Right lobe of liver (tissue), 6 donors: Measurements from ENCODE around the gene OBSCN. TPM values are rescaled to one million over a fixed set of nuclear protein-coding genes. Genes with fewer than 3 reads are reported as not detected.

Experiments
- ATAC-seq, 4 donors: fragments of 200-7000 bp; cut with Tn5 transposase; one replicate each; pipeline ENCODE4 v1.9.1; 2020; ENCODE audit warnings: mild to moderate bottlenecking in 4 of 4, moderate library complexity in 4 of 4
- DNase-seq, 3 donors: peaks; one replicate each; pipeline ENCODE4 v3.0.0-alpha.2; 2020
- H3K27ac ChIP-seq, 3 donors: fragments of 200-600 bp; one replicate each; pipeline ENCODE4 v1.8.0; 2022
- H3K27me3 ChIP-seq, 2 donors: fragments of 200-600 bp; one replicate each; pipeline ENCODE4 v1.8.0; 2022
- H3K36me3 ChIP-seq, 4 donors: fragments of 200-600 bp; sonication (generic) in 1 of 4; one replicate each; pipeline versions ENCODE4 v1.5.1 to v1.8.0; 2017 to 2022; ENCODE audit warnings: control low read depth in 1 of 4
- H3K4me1 ChIP-seq, 4 donors: fragments of 200-600 bp; sonication (generic) in 1 of 4; one replicate each; pipeline versions ENCODE4 v1.5.1 to v1.8.0; 2017 to 2022; ENCODE audit warnings: control low read depth in 1 of 4
- H3K4me3 ChIP-seq, 3 donors: fragments of 200-600 bp; one replicate each; pipeline ENCODE4 v1.8.0; 2022
- H3K9me3 ChIP-seq, 4 donors: fragments of 200-600 bp; sonication (generic) in 1 of 4; one replicate each; pipeline versions ENCODE4 v1.5.1 to v1.8.0; 2017 to 2022; ENCODE audit warnings: control low read depth in 1 of 4
- CTCF ChIP-seq, 4 donors: fragments of 200-600 bp in 3 of 4; fragments of 450-650 bp in 1 of 4; IDR thresholded peaks; one replicate each; pipeline versions ENCODE4 v1.5.1 to v1.8.0; 2016 to 2022; ENCODE audit warnings: antibody characterized with exemption in 4 of 4, mild to moderate bottlenecking in 2 of 4
- POLR2A ChIP-seq: fragments of 450-650 bp; IDR thresholded peaks from one replicate; pipeline ENCODE4 v1.6.1; 2017; ENCODE audit warnings: antibody characterized with exemption, mild to moderate bottlenecking
- WGBS: methylation state at CpG from one replicate; pipeline ENCODE4 v1.1.6; 2018; ENCODE audit warnings: low coverage, low lambda C conversion rate; ENCODE audit not compliant: insufficient coverage; ENCODE audit errors: missing lambda C conversion rate; 5-methylcytosine and 5-hydroxymethylcytosine counted together
- intact Hi-C, 2 donors: fragments of 100-400 bp; cut with DNase I; formaldehyde crosslinking; loops; one replicate each; pipeline versions ENCODE4 v1.11.2 to v1.14.1; 2022
- total RNA-seq, 6 experiments: library from RNA; depleted of rRNA in 2 of 6; stranded (reverse); fragments of >200 nt in 2 of 6; fragmentation: NEBNext Ultra II Directional in 3 of 6; extraction: Animal tissue kit (Norgen Biotek cat#: 25700) in 3 of 6; gene quantifications; one replicate each; pipeline versions ENCODE4 v1.1.0 to v1.2.4, GENCODE V29; 2016 to 2023
- donor health status: DM: no; HTN: yes; CAD: no.
- donor health status: DM: no; HTN: no; CAD: no.
- donor health status: DM: no; HTN: no; CAD: no.
- donor health status: DM: no; HTN: yes; CAD: no.
- donor health status: DM: no; HTN: yes; CAD: no.

The OBSCN gene
- total RNA-seq, 6 experiments from 2014 or later = 0.43 to 3.5 (median 2.0) TPM

DNA sequence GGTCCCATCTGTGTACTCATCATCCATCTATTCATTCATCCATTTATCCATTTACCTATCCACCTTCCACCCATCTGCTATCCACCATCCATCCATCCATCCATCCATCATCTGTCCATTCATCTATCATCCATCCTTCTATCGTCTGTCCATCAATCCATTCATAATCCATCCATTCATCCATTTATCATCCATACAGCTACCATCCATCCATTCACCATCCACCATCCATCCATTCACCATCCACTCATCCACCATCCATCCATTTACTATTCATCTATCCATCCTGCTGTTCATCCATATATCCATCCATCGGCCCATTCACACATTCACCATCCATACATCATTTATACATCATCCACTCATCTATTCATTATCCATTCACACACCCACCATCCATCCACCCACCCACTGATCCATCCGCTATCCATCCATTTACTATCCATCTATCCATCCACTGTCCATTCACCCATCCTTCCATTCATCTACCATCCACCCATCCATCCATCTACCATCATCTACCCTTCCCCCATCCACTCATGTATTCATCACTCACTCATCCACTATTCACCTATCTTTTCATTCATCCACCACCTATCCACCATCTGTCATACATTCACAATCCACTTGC, 102.4 kb downstream of the OBSCN start:
- no peak overlapping the region for H3K4me3 ChIP-seq
- TF ChIP-seq CTCF (IDR thresholded peaks at IDR 0.05) = no peak
- no peak for TF ChIP-seq POLR2A
- no peaks in the 10 kb centered on the region for H3K4me1 ChIP-seq
- no peak for DNase-seq
- WGBS = 79% methylated on average over 3 of the region's 3 CpGs
- ATAC-seq = no peak
- H3K36me3 ChIP-seq = no peaks in the 10 kb centered on the region
- no peaks in the 10 kb centered on the region for H3K9me3 ChIP-seq
- H3K27me3 ChIP-seq = no peaks in the 10 kb centered on the region
- intact Hi-C loops = no loop called here
- H3K27ac ChIP-seq = no peak overlapping the region

GRCh38 chr1:228311091-228311490, 103.2 kb downstream of the OBSCN start:
- no peaks in the 10 kb centered on the region for H3K27me3 ChIP-seq
- no peak overlapping the region for H3K4me3 ChIP-seq
- no peaks in the 10 kb centered on the region for H3K4me1 ChIP-seq
- no peaks in the 10 kb centered on the region for H3K36me3 ChIP-seq
- no peak for ATAC-seq
- no peak for TF ChIP-seq CTCF (IDR thresholded peaks at IDR 0.05)
- no peak for TF ChIP-seq POLR2A
- H3K9me3 ChIP-seq = no peaks in the 10 kb centered on the region
- no peak for DNase-seq
- H3K27ac ChIP-seq = no peak overlapping the region
- 94% methylated on average over 3 of the region's 3 CpGs for WGBS
- intact Hi-C loops = no loop called here

DNA sequence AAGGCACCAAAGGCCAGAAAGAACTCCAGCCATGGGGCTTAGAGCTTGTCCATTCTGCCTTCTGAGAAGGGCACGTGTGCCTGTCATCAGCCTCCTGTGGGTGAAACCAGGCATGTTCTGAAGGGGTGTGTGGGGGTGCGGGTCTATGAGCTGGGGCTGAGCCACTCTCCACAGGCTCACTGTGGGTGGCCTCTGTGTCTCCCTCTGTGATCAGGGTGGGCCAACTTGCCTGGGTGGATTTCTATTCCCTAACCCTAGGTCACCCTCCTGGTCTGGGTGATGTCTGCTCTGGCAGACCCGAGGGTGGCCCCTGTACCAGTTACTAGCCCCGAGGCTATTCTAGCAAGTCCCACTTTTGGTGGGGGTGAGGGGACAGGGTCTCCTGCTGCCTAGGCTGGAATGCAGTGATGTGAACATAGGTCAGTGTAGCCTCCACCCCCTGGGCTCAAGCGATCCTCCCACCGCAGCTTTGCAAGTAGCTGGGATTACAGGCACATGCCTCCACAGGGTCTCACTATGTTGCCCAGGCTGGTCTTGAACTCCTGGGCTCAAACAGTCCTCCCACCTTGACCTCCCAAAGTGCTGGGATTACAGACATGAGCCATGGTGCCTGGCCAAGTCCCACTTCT, 104.4 kb downstream of the OBSCN start:
- TF ChIP-seq CTCF (IDR thresholded peaks at IDR 0.05) = no peak
- no peak for TF ChIP-seq POLR2A

DNA sequence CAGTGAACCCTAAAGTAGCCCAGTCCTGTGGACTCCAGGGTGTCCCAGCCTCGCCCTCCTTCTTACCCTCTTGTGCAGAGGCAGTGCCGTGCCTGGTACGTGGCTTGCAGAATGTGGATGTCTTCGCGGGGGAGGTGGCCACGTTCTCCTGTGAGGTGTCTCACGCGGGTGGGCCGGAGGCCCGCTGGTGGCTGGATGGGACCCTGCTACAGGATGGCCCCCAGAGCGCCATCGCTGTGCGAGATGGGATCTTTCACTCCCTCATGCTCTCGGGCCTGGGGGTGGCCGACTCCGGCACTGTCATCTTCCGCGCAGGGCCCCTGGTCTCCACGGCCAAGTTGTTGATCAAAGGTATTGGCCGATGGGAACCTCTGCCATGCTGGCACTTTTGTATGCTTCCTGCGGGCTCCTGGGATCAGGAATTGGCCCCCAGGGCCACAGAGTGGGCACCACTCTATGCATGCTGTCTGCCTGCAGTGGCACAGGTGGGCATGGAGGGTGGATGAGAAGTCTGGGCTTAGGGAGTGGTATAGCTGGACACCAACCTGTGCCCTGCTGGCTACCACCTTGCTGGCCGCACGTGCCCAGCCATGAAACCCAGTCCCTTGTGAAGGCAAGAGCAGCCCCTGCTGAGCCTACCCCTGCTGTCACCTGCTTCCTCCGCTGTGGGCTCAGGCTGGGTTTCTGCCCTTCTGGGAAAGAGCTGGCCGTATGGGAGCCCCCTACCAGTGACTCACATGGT, 105.9 kb downstream of the OBSCN start:
- no peak overlapping the region for H3K27ac ChIP-seq
- WGBS = 86% methylated on average over 3 of the region's 25 CpGs
- intact Hi-C loops = no loop called here
- H3K4me3 ChIP-seq = no peak overlapping the region
- DNase-seq = peak in 2 of 3 donors; percentile 36 to 40
- ATAC-seq = no peak
- no peaks in the 10 kb centered on the region for H3K4me1 ChIP-seq
- no peaks in the 10 kb centered on the region for H3K36me3 ChIP-seq
- H3K9me3 ChIP-seq = no peaks in the 10 kb centered on the region
- TF ChIP-seq CTCF (IDR thresholded peaks at IDR 0.05) = no peak
- no peak for TF ChIP-seq POLR2A
- no peaks in the 10 kb centered on the region for H3K27me3 ChIP-seq

More for the DNA sequence above, 104.4 kb downstream of the OBSCN start:
- Histone ChIP-seq H3K27ac (no peak overlapping the region), H3K27me3 (no peaks in the 10 kb centered on the region), H3K4me1 (no peaks in the 10 kb centered on the region), H3K36me3 (no peaks in the 10 kb centered on the region), H3K9me3 (no peaks in the 10 kb centered on the region), H3K4me3 (no peak overlapping the region)
- intact Hi-C loops = no loop called here
- WGBS = 83% methylated on average over 1 of the region's 6 CpGs
- DNase-seq (no peak), ATAC-seq (no peak)
